Measurements from ENCODE around the gene PCDH15. TPM values are rescaled to one million over a fixed set of nuclear protein-coding genes. Genes with fewer than 3 reads are reported as not detected.

PCDH15 gene
- total RNA-seq, 4 donors from 2014 or later: not detected

- intact Hi-C loops (cut with DNase I): no loop called here
- WGBS, 2 donors: 58 to 66% methylated on average over 2 of the region's 2 CpGs
- no peaks in the 10 kb centered on the region for H3K4me1 ChIP-seq
- no peak overlapping the region for H3K27ac ChIP-seq
- no peak for DNase-seq
- no peak overlapping the region for H3K4me3 ChIP-seq
- H3K36me3 ChIP-seq: no peaks in the 10 kb centered on the region
- no peaks in the 10 kb centered on the region for H3K9me3 ChIP-seq
- H3K27me3 ChIP-seq: no peaks in the 10 kb centered on the region
- TF ChIP-seq CTCF (IDR thresholded peaks at IDR 0.05) (no peak), POLR2A (IDR thresholded peaks at IDR 0.05) (no peak)
Observed at GRCh38 chr10:54108961-54109360, 692.1 kb downstream of the PCDH15 start.

GRCh38 chr10:54096892-54097291, 704.1 kb downstream of the PCDH15 start:
- Histone ChIP-seq H3K36me3 (no peaks in the 10 kb centered on the region), H3K4me3 (no peak overlapping the region), H3K9me3 (no peaks in the 10 kb centered on the region), H3K4me1 (no peaks in the 10 kb centered on the region), H3K27ac (no peak overlapping the region), H3K27me3 (no peaks in the 10 kb centered on the region)
- 50 to 78% methylated on average over 1 of the region's 1 CpG for WGBS, 2 donors
- TF ChIP-seq CTCF (IDR thresholded peaks at IDR 0.05): no peak
- TF ChIP-seq POLR2A (IDR thresholded peaks at IDR 0.05): no peak
- no peak for DNase-seq
- intact Hi-C loops (cut with DNase I): no loop called here

GRCh38 chr10:54094321-54094720, 706.7 kb downstream of the PCDH15 start:
- TF ChIP-seq CTCF (IDR thresholded peaks at IDR 0.05): no peak
- no peak for TF ChIP-seq POLR2A (IDR thresholded peaks at IDR 0.05)
- Histone ChIP-seq H3K27ac (no peak overlapping the region), H3K4me1 (no peaks in the 10 kb centered on the region), H3K36me3 (no peaks in the 10 kb centered on the region), H3K9me3 (no peaks in the 10 kb centered on the region), H3K27me3 (no peaks in the 10 kb centered on the region), H3K4me3 (no peak overlapping the region)
- DNase-seq: no peak
- 34 to 36% methylated on average over 5 of the region's 5 CpGs for WGBS, 2 donors
- intact Hi-C loops (cut with DNase I): no loop called here

- no peak overlapping the region for H3K27ac ChIP-seq
- H3K36me3 ChIP-seq: no peaks in the 10 kb centered on the region
- H3K4me3 ChIP-seq: no peak overlapping the region
- no peaks in the 10 kb centered on the region for H3K9me3 ChIP-seq
- TF ChIP-seq POLR2A (IDR thresholded peaks at IDR 0.05) (no peak), CTCF (IDR thresholded peaks at IDR 0.05) (no peak)
- DNase-seq: no peak
- intact Hi-C loops (cut with DNase I): no loop called here
- no peaks in the 10 kb centered on the region for H3K4me1 ChIP-seq
- no peaks in the 10 kb centered on the region for H3K27me3 ChIP-seq
- WGBS, 2 donors: 22 to 31% methylated on average over 2 of the region's 2 CpGs
Observed at GRCh38 chr10:54091237-54091636, 709.8 kb downstream of the PCDH15 start.

- Histone ChIP-seq H3K27ac (no peak overlapping the region), H3K9me3 (no peaks in the 10 kb centered on the region), H3K36me3 (no peaks in the 10 kb centered on the region), H3K4me1 (no peaks in the 10 kb centered on the region), H3K27me3 (no peaks in the 10 kb centered on the region), H3K4me3 (no peak overlapping the region)
- intact Hi-C loops (cut with DNase I): no loop called here
- TF ChIP-seq POLR2A (IDR thresholded peaks at IDR 0.05): no peak
- TF ChIP-seq CTCF (IDR thresholded peaks at IDR 0.05): no peak
- no peak for DNase-seq
- 63 to 86% methylated on average over 2 of the region's 2 CpGs for WGBS, 2 donors
Observed at GRCh38 chr10:54081950-54082349, 719.1 kb downstream of the PCDH15 start.

All from esophagus squamous epithelium (tissue), 5 donors.